Measurements from ENCODE around the gene ATP13A3.
"Not testable (repeated sequence)": the region's sequence is repeated elsewhere in the genome, so short reads cannot be mapped to it uniquely, and the experiment has no call there.

Gene ATP13A3

GRCh38 chr3:194486540-194487288 lies at the start of gene ATP13A3:
Gene ATP13A3 (minus strand): TSS chr3:194487002. CDS start chr3:194462190, 24,812 bp downstream.
- TF ChIP-seq MAX (IDR thresholded peaks at IDR 0.05; ENCODE audit: low read depth, low read length) (peak; percentile 90), MYC (IDR thresholded peaks at IDR 0.05; ENCODE audit: low read depth, low read length) (peak; percentile 87), CTCF (IDR thresholded peaks at IDR 0.05; ENCODE audit: low read depth, low read length) (no peak), POLR2A (IDR thresholded peaks at IDR 0.05; ENCODE audit: extremely low read depth, insufficient read length) (peak; percentile 65)
- peak within 1 kb of the TSS; percentile 91 for H3K4me3 ChIP-seq (ENCODE audit: low read depth, low read length)
- DNase-seq (ENCODE audit: low read depth) = peak; percentile 93

- DNase-seq (ENCODE audit: low read depth); H3K4me3 ChIP-seq (ENCODE audit: low read depth, low read length): not testable (repeated sequence)
Observed at GRCh38 chr3:194535199-194535598, 48.4 kb upstream of the ATP13A3 start.

- H3K4me3 ChIP-seq (ENCODE audit: low read depth, low read length) = no peak overlapping the region
- TF ChIP-seq CTCF (IDR thresholded peaks at IDR 0.05; ENCODE audit: low read depth, low read length) (no peak), MAX (IDR thresholded peaks at IDR 0.05; ENCODE audit: low read depth, low read length) (no peak), MYC (IDR thresholded peaks at IDR 0.05; ENCODE audit: low read depth, low read length) (no peak), POLR2A (IDR thresholded peaks at IDR 0.05; ENCODE audit: extremely low read depth, insufficient read length) (no peak)
- DNase-seq (ENCODE audit: low read depth) = no peak
Observed at GRCh38 chr3:194534243-194534642, 47.4 kb upstream of the ATP13A3 start.

GRCh38 chr3:194532591-194532990 lies 45.8 kb upstream of the ATP13A3 start:
- no peak overlapping the region for H3K4me3 ChIP-seq (ENCODE audit: low read depth, low read length)
- no peak for DNase-seq (ENCODE audit: low read depth)
- no peak for TF ChIP-seq MYC (IDR thresholded peaks at IDR 0.05; ENCODE audit: low read depth, low read length)
- TF ChIP-seq POLR2A (IDR thresholded peaks at IDR 0.05; ENCODE audit: extremely low read depth, insufficient read length) = no peak
- TF ChIP-seq CTCF (IDR thresholded peaks at IDR 0.05; ENCODE audit: low read depth, low read length) = no peak
- no peak for TF ChIP-seq MAX (IDR thresholded peaks at IDR 0.05; ENCODE audit: low read depth, low read length)

- H3K4me3 ChIP-seq (ENCODE audit: low read depth, low read length) = no peak overlapping the region
- no peak for TF ChIP-seq POLR2A (IDR thresholded peaks at IDR 0.05; ENCODE audit: extremely low read depth, insufficient read length)
- no peak for TF ChIP-seq MAX (IDR thresholded peaks at IDR 0.05; ENCODE audit: low read depth, low read length)
- no peak for TF ChIP-seq MYC (IDR thresholded peaks at IDR 0.05; ENCODE audit: low read depth, low read length)
- no peak for TF ChIP-seq CTCF (IDR thresholded peaks at IDR 0.05; ENCODE audit: low read depth, low read length)
- no peak for DNase-seq (ENCODE audit: low read depth)
Observed at GRCh38 chr3:194527726-194528125, 40.9 kb upstream of the ATP13A3 start.

GRCh38 chr3:194526164-194526563 lies 39.4 kb upstream of the ATP13A3 start:
- no peak for TF ChIP-seq CTCF (IDR thresholded peaks at IDR 0.05; ENCODE audit: low read depth, low read length)
- TF ChIP-seq MAX (IDR thresholded peaks at IDR 0.05; ENCODE audit: low read depth, low read length) = no peak
- no peak for TF ChIP-seq POLR2A (IDR thresholded peaks at IDR 0.05; ENCODE audit: extremely low read depth, insufficient read length)
- TF ChIP-seq MYC (IDR thresholded peaks at IDR 0.05; ENCODE audit: low read depth, low read length) = no peak
- no peak for DNase-seq (ENCODE audit: low read depth)
- H3K4me3 ChIP-seq (ENCODE audit: low read depth, low read length) = no peak overlapping the region
